ACHN (cell line): ENCODE measurements around the gene SORCS3.

Source experiments
- DNase-seq: peaks from one replicate; pipeline ENCODE4 v3.0.0-alpha.2; 2015
- in situ Hi-C: cut with HindIII; loops from 2 replicates; pipeline ENCODE4 v1.10.0; 2017; ENCODE audit warnings: low sequenced_read_pairs, low pct_ligation_motif_present, low pct_unique_long_range_greater_than_20kb

Gene SORCS3

GRCh38 chr10:104641187-104641936 is at the start of gene SORCS3:
SORCS3 (plus strand) TSS chr10:104641290.
- DNase-seq, result peak; percentile 15
- in situ Hi-C loops, result no loop called here

DNA sequence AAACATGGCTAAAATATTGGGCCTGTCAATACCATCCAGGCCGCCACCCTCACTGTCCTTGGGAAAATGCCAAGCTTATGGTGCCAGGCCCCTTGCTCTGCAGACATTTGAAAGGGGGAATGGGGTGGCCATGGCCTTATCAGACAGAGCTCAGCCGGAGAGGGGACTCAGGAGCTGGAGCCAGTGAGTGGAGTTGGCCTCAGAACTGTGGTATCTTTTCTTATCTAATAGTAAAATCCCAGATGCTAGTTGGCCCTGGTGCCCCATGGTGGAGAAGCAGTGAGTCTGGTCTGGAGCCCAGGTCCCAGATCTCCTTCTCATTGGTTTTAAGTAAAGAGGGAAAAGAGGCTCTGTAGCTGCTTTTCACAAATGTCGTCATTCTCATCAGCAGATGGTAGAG is 49.6 kb upstream of the SORCS3 start:
- no peak for DNase-seq
- in situ Hi-C loops, result loop anchor here (25.0 kb wide), 1 partner anchor 179 kb away; no protein-coding TSS in a partner anchor

DNA sequence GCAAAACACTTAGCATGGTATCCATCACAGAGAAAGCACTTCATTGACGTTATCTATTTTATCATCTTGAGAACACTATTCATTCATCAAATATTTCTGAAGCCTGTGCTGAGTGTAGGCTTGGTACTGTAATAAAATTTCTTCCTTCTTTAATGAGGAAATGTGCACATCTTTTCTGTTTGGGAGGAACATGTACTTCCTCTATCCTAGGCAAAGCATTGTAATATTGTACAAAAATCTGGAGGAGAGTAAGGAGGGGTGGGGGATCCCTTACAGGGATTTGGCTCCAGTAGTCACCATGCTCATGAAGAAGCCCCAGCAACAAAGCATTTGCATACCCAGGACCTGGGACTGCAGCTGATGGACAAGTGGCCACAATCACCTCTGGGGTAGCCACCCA is 39.9 kb upstream of the SORCS3 start:
- in situ Hi-C loops, result no loop called here
- no peak for DNase-seq

GRCh38 chr10:104608091-104608828 is 32.8 kb upstream of the SORCS3 start:
- no peak for DNase-seq
- in situ Hi-C loops, result no loop called here

GRCh38 chr10:104612571-104613205 is 28.4 kb upstream of the SORCS3 start:
- no peak for DNase-seq

GRCh38 chr10:104613406-104613805 is 27.7 kb upstream of the SORCS3 start:
- in situ Hi-C loops, result no loop called here
- DNase-seq, result no peak

More at GRCh38 chr10:104612571-104613205, 28.4 kb upstream of the SORCS3 start:
- in situ Hi-C loops, result no loop called here

DNA sequence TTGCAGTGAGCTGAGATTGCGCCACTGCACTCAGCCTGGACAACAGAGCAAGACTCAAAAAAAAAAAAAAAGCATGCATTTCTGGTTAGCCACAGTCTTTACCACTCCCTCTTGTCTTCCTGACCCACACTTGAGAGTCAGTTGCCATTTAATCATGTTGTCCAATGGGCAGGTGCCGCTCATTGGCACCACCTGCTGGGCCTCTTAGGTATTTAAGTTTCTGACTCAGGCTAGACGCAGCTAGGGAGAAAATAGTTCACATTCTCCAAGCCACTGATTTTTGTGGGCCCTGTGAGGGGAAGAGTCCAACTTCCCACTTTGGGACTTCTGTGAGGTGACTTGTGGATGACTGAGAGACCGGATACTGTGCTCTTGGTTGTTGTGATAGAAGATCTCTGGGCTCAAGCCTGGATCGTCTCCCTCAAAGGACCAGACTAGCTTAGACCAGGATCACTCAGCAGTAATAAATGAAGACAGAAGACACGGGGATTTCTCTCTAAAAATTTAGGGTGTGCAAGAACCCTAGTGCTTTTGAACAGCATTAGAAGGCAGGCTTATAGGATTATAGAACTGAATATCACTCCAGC is 26.8 kb upstream of the SORCS3 start:
- DNase-seq, result peak; percentile 56
- in situ Hi-C loops, result no loop called here

DNA sequence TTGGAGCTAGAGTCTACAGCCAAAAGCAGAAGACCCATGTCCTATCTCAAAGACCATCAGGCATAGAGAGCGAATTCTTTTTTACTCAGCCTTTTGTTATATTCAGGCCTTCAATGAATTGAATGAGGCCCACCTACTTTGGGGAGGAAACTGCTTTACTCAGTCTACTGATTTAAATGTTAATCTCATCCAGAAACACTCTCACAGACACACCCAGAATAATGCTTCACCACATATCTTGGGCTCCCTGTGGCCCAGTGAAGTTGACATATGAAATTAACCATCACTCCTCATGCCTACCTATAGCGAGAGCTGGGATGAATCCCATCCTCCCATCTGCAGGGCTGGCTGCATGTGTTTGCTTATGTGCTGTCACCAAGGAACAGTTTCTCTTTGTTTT is 26.0 kb upstream of the SORCS3 start:
- no peak for DNase-seq
- in situ Hi-C loops, result no loop called here

- no peak for DNase-seq
- in situ Hi-C loops, result no loop called here
Observed at GRCh38 chr10:104617831-104618230, 23.3 kb upstream of the SORCS3 start.

DNA sequence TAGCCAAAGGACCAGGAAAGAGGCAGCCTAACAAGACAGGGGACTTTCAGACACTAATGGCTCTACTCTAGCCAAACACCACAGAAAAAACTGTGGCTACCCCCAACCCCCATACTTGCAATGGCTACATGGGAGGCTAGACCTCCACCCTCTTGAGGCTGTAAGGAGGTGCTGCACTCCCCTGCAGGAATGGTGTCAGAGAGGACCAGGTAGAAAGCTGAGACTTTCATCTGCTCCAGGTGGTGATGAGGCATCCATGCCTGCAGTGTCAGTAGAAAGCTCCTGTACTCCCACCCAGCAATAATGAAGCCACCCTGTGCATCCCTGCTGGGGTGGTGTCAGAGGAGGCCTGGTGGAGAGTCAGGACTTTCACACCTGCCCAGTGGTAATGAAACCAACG is 18.9 kb upstream of the SORCS3 start:
- in situ Hi-C loops, result no loop called here
- no peak for DNase-seq

DNA sequence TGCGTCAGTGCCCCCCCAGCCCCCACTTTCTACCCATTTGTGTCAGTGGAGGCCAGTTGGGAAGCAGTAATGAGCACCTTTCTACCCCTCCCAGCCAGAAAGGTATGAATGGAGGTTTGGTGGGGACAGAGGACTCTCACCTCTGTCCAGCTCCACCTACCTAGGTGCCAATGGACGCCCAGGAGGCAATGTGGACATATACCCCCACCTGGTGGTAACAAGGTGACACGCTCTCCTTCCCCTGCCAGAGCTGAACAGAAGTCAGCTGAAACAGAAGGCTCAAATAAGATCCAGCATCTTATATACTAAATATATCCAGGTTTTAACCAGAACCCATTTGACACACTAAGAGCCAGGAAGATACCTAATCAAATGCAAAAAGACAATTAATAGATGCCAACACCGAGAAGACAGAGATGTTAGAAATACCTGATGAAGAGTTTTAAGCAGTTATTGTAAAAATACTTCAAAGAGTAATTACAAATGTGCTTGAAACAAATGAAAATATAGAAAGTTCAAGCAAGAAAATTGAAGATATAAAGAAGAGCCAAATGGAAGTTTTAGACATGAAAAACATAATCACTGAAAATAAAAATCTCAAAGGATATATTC is 18.4 kb upstream of the SORCS3 start:
- peak; percentile 61 for DNase-seq
- in situ Hi-C loops, result no loop called here

- peak; percentile 59 for DNase-seq
- in situ Hi-C loops, result no loop called here
Observed at GRCh38 chr10:104630731-104631130, 10.4 kb upstream of the SORCS3 start.

- DNase-seq, result no peak
- in situ Hi-C loops, result no loop called here
Observed at GRCh38 chr10:104631946-104632345, 9.1 kb upstream of the SORCS3 start.

GRCh38 chr10:104638861-104639589 is 2.1 kb upstream of the SORCS3 start:
- peak; percentile 55 for DNase-seq
- in situ Hi-C loops, result no loop called here

GRCh38 chr10:104639590-104640338 is 1.3 kb upstream of the SORCS3 start:
- in situ Hi-C loops, result no loop called here
- DNase-seq, result peak; percentile 39

DNA sequence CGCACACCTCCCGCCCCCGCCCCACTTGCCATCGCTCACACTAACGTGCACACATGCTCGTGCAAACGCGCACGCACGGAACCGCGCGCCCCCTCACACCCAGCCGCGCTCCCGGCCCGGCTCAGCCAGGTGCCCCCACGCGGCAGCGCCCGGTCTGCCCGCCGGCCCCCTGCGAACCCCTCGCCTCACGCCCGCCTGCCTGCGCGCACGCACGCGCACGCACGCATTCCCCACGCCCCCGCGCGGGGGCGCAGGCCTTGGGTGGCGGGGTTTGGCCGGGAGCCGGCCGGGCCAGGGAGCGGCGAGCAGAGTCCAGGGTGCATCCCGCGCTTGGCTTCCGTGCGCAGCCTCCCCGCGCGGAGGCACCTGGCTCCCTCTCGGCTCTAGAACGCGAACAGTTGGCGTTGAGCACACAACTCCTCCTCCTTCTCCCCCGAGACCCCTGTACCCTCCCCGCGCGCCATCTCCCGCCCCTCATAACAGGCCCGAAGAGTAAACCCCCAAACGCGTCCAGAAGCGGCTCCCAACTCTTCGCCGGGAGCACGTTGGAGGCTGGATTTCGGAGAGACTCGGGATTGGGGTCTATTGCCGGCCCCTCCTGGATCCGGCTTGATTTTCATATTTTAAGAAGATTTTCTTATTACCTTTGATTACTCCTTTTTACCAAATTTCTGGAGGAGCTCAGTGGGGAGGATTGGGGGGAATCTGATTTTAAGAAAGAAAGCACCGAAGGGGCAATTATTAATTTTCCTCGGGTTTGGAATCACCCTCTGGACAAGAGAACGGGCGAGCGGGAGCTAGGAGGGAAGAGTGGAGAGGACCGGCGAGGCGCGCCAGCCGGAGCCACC is 527 bp upstream of the SORCS3 start:
- DNase-seq, result no peak
- in situ Hi-C loops, result no loop called here
